Astrocyte (in vitro differentiated cells and primary cell): ENCODE data around the gene BRD8. TPM values are rescaled to one million over a fixed set of nuclear protein-coding genes. Genes with fewer than 3 reads are reported as not detected.

Experiments used
- DNase-seq: peaks from one replicate; pipeline ENCODE4 v3.0.0-alpha.2; 2010; ENCODE audit warnings: low read depth
- FAIRE-seq: peaks from 2 replicates; lab custom pipeline; 2011; peaks lifted over from hg19 to GRCh38; lab: Jason Lieb, UNC
- H2AFZ ChIP-seq: 2 replicates; pipeline ENCODE4 v1.6.0; 2012; ENCODE audit warnings: low read depth, low read length, inconsistent platforms
- H3K27ac ChIP-seq: 2 replicates; pipeline ENCODE4 v1.5.1; 2011; ENCODE audit warnings: low read depth, low read length, inconsistent platforms
- H3K27me3 ChIP-seq: 2 replicates; pipeline ENCODE4 v1.6.0; 2011; ENCODE audit warnings: low read length, inconsistent platforms; ENCODE audit not compliant: insufficient read depth
- H3K36me3 ChIP-seq: 2 replicates; pipeline ENCODE4 v1.5.1; 2011; ENCODE audit warnings: low read length, inconsistent platforms; ENCODE audit not compliant: insufficient read depth
- H3K4me1 ChIP-seq: 2 replicates; pipeline ENCODE4 v1.5.1; 2011; ENCODE audit warnings: low read length, inconsistent platforms; ENCODE audit not compliant: insufficient read depth
- H3K4me2 ChIP-seq: 2 replicates; pipeline ENCODE4 v1.6.0; 2012; ENCODE audit warnings: low read length, inconsistent platforms
- H3K4me3 ChIP-seq: 2 replicates; pipeline ENCODE4 v1.5.1; 2011; ENCODE audit warnings: low read depth, mild to moderate bottlenecking, low read length, inconsistent platforms; ENCODE audit not compliant: insufficient read depth
- H3K79me2 ChIP-seq: 2 replicates; pipeline ENCODE4 v1.6.0; 2012; ENCODE audit warnings: mild to moderate bottlenecking, low read length, inconsistent platforms; ENCODE audit not compliant: insufficient read depth
- H3K9ac ChIP-seq: 2 replicates; pipeline ENCODE4 v1.6.0; 2012; ENCODE audit warnings: mild to moderate bottlenecking, low read length, inconsistent platforms
- H3K9me3 ChIP-seq: 2 replicates; pipeline ENCODE4 v1.5.1; 2012; ENCODE audit warnings: low read depth, mild to moderate bottlenecking, low read length, inconsistent platforms; ENCODE audit not compliant: insufficient read depth
- H4K20me1 ChIP-seq: 2 replicates; pipeline ENCODE4 v1.6.0; 2012; ENCODE audit warnings: low read length, inconsistent platforms; ENCODE audit not compliant: insufficient read depth
- H3K27ac Mint-ChIP-seq: one replicate; pipeline ENCODE4 v1.8.0; 2021; ENCODE audit warnings: mild to moderate bottlenecking, mixed read lengths; ENCODE audit not compliant: unreplicated experiment
- H3K27me3 Mint-ChIP-seq: one replicate; pipeline ENCODE4 v1.8.0; 2021; ENCODE audit warnings: low read depth, mixed read lengths; ENCODE audit not compliant: unreplicated experiment
- H3K36me3 Mint-ChIP-seq: one replicate; pipeline ENCODE4 v1.8.0; 2021; ENCODE audit warnings: low read depth, mixed read lengths; ENCODE audit not compliant: unreplicated experiment
- H3K4me1 Mint-ChIP-seq: one replicate; pipeline ENCODE4 v1.8.0; 2021; ENCODE audit warnings: low read depth, mixed read lengths; ENCODE audit not compliant: unreplicated experiment
- H3K4me3 Mint-ChIP-seq: one replicate; pipeline ENCODE4 v1.8.0; 2021; ENCODE audit warnings: mild to moderate bottlenecking, moderate library complexity, mixed read lengths; ENCODE audit not compliant: unreplicated experiment
- H3K9me3 Mint-ChIP-seq: one replicate; pipeline ENCODE4 v1.8.0; 2021; ENCODE audit warnings: mild to moderate bottlenecking, mixed read lengths; ENCODE audit not compliant: unreplicated experiment
- CTCF ChIP-seq: IDR thresholded peaks from 2 replicates; pipeline ENCODE4 v1.5.1; 2011; ENCODE audit warnings: low read depth, mild to moderate bottlenecking, inconsistent platforms, low read length, moderate library complexity; ENCODE audit not compliant: insufficient read depth
- EZH2 ChIP-seq: IDR thresholded peaks from 2 replicates; pipeline ENCODE4 v1.6.1; 2012; ENCODE audit warnings: mild to moderate bottlenecking, low read length, inconsistent platforms; ENCODE audit not compliant: insufficient read depth
- total RNA-seq: library from RNA; stranded (reverse); gene quantifications from 2 replicates; pipeline ENCODE4 v1.2.1, GENCODE V29; 2021

The BRD8 gene
- total RNA-seq, 1 donor from 2014 or later = 33.1 TPM

DNA sequence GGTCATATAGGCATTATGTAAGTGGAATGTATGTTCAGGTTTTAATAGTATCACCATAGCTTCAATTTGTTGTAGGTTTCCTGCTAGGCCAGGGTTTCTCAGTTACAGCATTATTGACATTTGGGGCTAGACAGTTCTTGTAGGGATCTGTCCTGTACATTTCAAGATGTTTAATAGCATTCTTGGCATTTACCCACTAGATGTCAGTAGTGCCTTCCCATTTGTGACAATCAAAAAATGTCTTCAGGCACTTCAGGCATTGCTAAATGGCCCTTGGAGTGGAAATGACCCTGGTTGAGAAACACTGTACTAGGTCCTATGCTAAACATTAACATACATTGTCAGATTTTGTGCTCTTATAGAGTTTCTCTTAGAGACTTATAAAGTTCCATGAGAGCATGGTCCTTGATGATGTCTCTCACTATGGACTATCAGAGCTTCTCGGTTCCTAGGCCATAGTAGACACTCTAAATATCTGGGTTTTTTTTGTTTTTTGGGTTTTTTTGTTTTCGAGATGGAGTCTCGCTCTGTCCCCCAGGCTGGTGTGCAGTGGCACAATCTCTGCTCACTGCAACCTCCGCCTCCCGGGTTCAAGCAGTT, 1.9 kb upstream of the BRD8 start:
- H2AFZ ChIP-seq = no peak overlapping the region
- H3K9me3 ChIP-seq = no peaks in the 10 kb centered on the region
- H3K27me3 ChIP-seq = no peaks in the 10 kb centered on the region
- H3K9ac ChIP-seq = peak overlapping the region; percentile 98
- no peak overlapping the region for H3K27ac Mint-ChIP-seq
- peaks cover 4% of the 10 kb centered on the region for H4K20me1 ChIP-seq
- peak; percentile 19 for DNase-seq
- no peak for FAIRE-seq
- peak overlapping the region; percentile 87 for H3K4me2 ChIP-seq
- no peaks in the 10 kb centered on the region for H3K9me3 Mint-ChIP-seq
- TF ChIP-seq EZH2 (no peak), CTCF (peak; percentile 62)
- H3K36me3 ChIP-seq = peaks cover 30% of the 10 kb centered on the region
- no peak overlapping the region for H3K27ac ChIP-seq
- no peak overlapping the region for H3K4me3 Mint-ChIP-seq
- peaks cover 64% of the 10 kb centered on the region for H3K79me2 ChIP-seq
- peaks cover 3% of the 10 kb centered on the region for H3K36me3 Mint-ChIP-seq
- H3K4me1 Mint-ChIP-seq = peaks cover 2% of the 10 kb centered on the region
- H3K4me1 ChIP-seq = peaks cover 12% of the 10 kb centered on the region
- peak overlapping the region; percentile 99 for H3K4me3 ChIP-seq
- H3K27me3 Mint-ChIP-seq = no peaks in the 10 kb centered on the region

GRCh38 chr5:138179277-138179857, 937 bp upstream of the BRD8 start:
- TF ChIP-seq CTCF = no peak
- no peak for TF ChIP-seq EZH2
- H3K27me3 Mint-ChIP-seq = no peaks in the 10 kb centered on the region
- H3K4me3 Mint-ChIP-seq = no peak overlapping the region
- Histone ChIP-seq H3K9ac (peak overlapping the region; percentile 98), H3K4me1 (peaks cover 12% of the 10 kb centered on the region), H3K27ac (peak overlapping the region; percentile 46), H3K9me3 (no peaks in the 10 kb centered on the region), H3K4me2 (peak overlapping the region; percentile 87), H3K79me2 (peaks cover 71% of the 10 kb centered on the region), H3K4me3 (peak overlapping the region; percentile 99), H3K27me3 (no peaks in the 10 kb centered on the region), H2AFZ (peak overlapping the region; percentile 93), H3K36me3 (peaks cover 24% of the 10 kb centered on the region), H4K20me1 (peaks cover 6% of the 10 kb centered on the region)
- FAIRE-seq (no peak), DNase-seq (no peak)
- no peaks in the 10 kb centered on the region for H3K36me3 Mint-ChIP-seq
- peaks cover 2% of the 10 kb centered on the region for H3K4me1 Mint-ChIP-seq
- no peaks in the 10 kb centered on the region for H3K9me3 Mint-ChIP-seq
- peak overlapping the region; percentile 12 for H3K27ac Mint-ChIP-seq
